ENCODE data around the gene BEND6.
"Not testable (repeated sequence)": the region's sequence is repeated elsewhere in the genome, so short reads cannot be mapped to it uniquely, and the experiment has no call there.

The BEND6 gene

DNA sequence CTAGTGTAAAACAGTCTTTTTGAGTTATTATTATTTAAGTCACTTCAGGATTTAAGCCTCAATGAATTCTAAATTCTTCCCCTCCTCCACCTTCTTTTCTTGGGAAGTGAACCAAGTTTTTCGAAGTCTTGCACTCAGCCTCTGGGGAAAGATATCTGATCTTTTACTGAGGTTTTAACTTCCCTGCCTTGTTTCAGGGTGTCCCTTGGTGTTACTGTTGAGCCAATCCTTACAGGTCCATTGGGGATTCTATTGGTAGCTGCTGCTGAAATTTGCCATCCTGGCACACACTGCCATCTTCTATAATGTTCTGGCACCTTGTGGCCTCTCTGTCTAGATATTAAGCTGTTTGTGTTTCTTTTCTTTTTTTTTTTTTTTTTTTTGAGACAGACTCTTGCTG lies 31.7 kb downstream of the BEND6 start:
- DNase-seq: no peak

DNA sequence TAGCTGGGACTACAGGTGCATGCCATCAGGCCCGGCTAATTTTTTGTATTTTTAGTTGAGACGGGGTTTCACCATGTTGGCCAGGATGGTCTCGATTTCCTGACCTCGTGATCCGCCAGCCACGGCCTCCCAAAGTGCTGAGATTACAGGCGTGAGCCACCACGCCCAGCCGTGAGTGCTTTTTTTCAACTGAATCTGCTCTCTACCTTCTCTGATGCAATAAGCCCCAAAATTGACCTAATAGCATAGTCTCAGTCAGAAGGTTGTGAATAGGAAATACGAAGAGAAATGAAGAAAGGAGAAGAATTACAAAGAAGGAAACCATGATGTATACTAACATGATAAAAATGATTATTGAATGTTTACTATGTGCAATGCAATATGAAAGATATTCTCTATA lies 33.2 kb downstream of the BEND6 start:
- no peak for DNase-seq

DNA sequence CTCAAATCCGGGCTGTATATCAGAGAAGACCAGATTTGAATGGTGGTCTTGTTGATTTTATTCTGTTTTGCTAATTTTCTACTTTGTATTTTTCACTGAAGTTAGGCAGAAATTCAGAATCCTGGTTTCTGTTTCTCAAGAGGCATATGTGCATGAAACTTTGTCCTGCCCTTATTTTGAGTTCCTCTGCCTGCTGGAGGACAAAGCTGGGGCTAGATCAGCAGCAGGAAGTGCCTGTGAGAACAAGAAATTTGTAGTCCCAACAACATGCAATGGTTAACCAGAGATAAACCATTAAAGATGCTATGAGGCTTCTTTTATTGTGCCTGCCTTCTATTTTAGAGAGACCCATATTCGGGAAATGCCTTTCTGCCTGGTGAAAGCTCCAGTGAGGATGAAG lies 37.1 kb downstream of the BEND6 start:
- no peak for DNase-seq

DNA sequence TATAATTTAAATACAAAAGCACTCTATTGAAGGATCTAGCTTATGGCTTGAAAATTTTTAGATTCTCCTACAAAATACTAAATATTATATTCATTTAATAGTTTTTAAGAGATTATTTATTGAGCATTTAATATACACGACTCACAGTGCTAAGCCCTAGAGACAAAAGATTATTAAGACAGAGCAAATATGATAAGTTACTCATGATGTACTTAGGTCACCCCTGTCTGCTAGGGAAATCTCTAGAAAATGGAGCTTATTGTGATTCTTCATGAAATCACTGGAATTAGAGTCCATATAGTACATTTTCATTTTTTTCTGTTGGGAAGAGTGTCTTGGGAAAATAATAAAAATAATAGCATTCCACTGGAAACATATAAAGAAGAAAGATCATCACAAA lies 37.8 kb downstream of the BEND6 start:
- DNase-seq: no peak

DNA sequence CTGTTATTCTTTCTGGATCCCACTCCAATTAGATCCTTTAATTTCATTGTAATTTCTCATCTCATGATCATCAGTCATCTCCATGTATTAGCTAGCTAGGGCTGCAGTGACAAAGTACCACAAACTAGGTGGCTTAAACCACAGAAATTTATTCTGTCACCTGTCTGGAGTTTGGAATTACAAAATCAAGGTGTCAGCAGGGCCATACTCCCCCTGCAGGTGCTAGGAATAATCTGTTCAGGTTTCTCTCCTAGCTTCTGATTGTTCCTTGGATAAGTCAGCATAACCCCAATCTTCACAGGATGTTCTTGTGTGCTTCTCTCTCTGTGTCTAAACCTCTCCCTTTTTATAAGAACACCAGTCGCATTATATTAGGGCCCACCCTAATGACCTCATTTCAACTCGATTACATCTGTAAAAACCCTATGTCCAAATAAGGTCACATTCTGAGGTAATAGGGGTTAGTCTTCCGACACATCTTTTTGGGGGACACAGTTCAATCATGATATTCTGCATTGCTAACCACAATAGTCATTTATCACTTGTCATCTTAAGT lies 40.5 kb downstream of the BEND6 start:
- no peak for DNase-seq

DNA sequence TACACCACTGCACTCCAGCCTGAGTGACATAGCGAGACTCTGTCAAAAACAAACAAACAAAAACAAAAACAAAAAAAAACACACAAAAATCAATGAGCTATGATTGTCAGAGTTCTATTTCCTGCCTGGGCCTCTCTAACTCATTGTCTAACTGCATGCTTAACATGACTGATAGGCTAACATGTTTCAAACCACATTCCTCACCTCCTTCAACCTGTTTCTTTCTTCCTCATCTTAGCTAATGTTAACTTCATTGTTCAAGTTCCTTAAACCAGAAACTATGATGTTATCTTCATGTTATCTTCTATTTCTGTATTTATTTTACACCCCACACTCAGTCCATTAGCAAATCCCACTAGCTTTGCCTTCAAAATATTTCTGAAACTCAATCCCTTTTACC lies 41.5 kb downstream of the BEND6 start:
- DNase-seq: no peak

DNA sequence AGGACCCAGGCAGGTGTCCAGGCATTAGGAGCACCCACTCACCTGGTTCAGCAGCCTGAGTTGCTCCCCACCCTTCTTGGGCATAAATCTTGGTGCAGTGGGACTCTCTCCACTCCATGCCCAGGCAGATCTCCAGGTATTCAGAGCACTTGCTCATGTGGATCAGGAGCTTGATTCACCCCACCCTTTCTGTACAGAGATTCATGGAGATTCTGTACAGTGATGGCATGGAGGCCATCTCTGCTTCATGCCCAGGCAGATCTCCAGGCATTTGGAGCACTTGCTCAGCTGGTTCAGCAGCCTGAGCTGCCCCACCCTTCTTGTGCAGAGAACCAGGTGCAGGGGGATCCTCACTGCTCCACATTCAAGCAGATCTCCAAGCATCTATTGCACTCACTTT lies 44.1 kb downstream of the BEND6 start:
- DNase-seq: no peak

DNA sequence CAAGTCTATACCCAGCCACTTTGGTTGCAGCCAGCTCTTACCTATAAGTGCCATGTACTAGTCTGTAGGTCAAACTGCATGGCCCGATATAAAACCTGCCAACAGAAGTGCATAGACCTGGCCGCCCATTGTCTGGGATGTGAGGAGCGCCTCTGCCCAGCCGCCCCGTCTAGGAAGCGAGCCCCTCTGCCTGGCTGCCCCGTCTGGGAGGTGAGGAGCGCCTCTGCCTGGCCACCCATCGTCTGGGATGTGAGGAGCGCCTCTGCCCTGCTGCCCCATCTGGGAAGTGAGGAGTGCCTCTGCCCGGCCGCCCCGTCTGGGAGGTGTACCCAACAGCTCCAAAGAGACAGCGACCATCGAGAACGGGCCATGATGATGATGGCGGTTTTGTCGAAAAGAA lies 44.8 kb downstream of the BEND6 start:
- not testable (repeated sequence) for DNase-seq

DNA sequence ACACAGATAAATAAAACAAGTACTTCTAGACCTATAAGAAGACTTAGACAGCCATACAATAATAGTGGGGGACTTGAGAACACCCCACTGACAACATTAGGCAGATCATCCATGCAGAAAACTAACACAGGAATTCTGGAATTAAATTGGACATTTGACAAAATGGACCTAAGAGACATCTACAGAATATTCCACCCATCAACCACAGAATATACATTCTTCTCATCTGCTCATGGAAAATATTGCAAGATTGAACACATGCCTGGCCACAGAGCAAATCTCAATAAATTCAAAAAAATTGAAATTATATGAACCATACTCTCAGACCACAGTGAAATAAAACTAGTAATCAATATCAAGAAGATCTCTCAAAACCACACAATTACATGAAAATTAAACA lies 47.3 kb downstream of the BEND6 start:
- DNase-seq: no peak

DNA sequence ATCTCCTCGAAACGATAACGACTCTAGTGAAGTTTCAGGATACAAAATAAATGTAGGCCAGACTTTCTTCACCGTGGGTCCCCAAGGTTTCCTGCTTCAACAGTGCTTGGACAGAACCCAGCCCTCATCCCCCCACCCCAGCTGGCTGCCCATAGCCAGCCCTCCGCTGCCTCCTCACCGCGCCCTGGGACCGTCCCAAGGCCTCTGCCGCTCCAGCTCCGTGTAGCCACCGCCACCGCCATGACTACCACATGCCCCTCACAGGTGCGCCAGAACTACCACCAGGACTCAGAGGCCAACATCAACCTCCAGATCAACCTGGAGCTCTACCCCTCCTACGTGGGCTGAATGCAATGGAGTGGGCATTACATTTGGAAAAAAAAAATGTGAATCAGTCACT lies 49.4 kb downstream of the BEND6 start:
- DNase-seq: no peak

DNA sequence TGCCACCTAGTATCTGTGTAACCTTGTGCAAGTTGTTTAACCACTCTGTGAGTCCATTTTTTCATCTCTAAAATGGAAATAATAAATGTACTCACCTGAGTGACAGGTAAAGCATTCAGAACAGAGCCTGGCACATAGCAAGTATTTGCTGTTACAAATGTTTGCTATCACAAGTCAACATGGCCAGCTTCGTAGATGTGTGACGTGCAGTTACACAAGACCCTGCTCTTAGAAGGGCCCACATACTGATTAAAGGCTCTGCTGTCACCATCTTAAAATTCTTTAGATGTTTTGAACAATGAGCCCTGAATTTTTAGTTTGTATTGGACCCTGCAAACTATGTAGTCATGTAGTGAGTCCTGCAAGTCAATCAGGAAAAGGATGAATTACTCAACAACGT lies 51.2 kb downstream of the BEND6 start:
- no peak for DNase-seq

DNA sequence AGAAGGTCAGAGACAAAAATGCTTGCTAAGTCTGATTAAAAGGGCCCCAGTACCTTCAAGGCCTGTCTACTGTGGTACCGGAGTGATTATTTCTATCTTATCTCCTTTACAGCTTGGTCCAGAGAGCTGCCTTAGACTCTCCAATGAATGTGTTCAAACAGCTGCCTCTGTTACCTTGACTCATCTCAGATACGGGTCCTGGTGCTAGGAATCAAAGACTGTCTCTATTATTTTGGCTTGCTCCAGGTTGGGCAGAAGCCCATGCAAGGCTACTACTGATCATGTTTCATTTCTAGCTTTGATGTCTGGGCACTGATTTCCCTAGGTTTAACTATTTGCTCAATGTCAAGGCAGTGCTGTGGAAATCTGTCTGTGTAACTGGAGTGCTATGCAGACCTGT lies 53.2 kb downstream of the BEND6 start:
- DNase-seq: not testable (repeated sequence)

DNA sequence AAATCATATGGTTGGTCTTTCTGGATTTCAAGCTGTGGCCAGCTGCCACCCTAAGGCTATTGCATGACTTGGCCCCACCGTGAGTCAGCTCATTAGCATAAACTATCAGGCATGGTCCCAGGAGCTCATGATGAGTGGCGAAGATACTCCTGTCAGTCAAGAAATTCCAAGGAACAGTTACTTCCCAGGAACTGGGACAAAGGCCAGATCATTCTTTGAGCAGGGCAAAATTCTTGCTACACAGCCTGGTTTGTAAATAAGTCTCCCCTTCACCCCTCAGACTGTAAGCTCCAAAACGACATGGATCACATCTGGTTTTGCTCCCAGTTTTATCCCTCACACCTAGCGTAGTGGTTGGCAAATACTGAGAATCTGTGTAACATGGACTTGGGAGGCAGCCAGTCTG lies 58.6 kb downstream of the BEND6 start:
- no peak for DNase-seq

DNA sequence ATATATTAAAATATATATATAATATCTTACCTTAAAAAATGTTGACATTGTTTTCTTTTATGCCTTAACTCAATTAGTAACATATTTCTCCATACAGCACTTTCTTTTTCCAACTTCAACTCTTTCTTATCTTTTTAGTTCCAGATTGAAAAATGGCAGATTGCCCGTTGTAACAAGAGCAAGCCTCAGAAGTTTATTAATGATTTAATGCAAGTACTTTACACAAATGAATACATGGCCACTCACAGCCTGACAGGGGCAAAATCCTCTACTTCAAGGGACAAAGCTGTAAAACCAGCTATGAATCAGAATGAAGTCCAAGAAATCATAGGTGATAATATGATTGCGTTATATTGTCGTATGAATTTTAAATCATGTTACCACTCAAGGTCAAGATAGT lies 62.2 kb downstream of the BEND6 start:
- no peak for DNase-seq

DNA sequence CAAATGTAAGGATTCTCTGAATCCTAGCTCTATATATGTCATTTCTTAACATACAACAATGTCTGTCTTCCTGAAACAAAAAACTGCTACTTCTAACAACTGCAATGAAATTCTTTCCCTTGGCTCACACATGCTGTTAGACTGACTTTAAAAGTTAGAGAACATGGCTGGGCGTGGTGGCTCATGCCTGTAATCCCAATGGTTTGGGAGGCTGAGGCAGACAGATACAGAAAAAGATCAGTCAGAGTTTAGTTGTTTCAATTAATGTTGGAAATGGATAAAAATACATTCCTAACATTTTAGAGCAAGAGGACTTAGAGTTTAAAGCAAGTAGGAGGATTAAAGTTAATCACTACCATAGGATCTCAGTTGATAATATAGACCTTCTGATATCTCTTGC lies 62.9 kb downstream of the BEND6 start:
- DNase-seq: no peak

DNA sequence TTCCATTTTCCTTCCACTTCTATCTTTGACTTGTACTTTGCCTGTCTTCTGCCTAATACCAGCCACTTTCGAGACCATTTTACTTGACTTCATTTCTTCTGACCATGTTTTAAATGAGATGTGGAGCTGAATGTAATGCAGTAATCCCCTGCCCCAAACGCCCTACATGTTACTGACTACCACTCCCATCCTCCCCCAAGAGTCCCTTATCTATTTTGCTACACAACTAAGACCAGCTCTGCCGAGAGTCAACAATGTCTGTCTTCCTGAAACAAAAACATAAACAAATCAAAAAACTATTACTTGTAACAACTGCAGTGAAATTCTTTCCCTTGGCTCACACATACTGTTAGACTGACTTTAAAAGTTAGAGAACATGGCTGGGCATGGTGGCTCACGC lies 64.5 kb downstream of the BEND6 start:
- no peak for DNase-seq

DNA sequence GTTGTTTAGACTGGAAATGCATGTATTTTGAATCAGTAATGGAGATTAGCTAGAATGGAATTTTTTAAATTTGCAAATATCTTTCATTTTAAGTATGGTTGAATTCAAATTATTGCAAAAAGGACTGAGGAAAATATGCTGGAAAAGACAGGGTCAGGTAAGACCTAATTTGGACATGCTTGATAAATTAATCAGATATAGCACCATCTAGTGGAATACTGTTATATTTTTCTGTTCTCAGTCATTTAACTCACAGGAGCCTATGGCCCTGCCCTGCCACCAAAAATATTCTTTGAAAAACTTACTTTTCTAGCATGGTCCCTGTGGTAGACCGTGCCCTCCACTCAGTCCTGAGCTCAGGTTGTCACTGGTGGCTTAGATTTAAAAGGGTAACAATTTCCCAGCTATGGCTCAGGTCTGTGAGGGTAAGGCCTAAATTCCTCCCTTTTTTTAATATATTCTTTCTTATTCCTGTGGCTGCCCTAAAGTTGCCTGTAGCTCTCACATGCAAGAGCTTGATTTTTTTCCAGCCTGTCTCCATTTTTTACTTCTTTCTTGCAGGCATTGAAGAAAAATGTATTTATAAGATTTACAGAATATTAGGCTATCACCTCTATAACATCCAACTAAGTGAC lies 66.3 kb downstream of the BEND6 start:
- DNase-seq: peak in 2 of 6 experiments; percentile 14 to 26

DNA sequence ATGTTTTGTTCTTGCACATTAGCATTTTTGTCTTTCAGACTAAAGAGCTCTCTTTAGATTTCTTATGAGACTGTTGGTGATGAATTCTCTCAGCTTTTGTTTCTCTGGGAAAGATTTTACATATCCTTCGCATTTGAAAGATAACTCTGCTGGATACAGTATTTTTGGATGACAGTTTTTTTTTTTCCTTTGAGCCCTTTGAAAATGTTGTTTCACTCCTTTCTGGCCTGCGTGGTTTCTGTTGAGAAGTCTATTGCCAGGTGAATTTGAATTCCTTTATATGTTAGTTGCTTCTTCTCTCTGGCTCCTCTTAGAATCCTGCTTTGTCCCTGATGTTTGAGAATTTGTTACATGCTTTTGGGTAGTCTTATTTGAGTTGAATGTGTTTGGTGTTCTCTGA lies 69.4 kb downstream of the BEND6 start:
- no peak for DNase-seq

DNA sequence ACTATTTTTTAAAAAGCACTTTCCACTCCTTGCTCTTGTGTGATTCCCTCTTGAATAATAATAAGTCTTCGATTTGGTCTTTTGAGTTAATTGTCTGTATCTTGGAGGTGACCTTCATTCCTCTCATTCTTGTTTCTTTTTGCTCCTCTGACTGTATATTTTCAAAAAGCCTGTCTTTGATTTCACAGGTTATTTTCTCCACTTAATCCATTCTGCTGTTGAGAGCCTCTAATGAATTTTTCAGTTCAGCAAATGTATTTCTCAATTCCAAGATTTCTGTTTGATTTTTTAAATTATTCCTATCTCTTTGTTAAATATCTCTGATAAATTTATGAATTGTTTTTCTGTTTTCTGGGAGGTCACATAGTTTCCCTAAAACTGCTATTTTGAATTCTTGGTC lies 69.9 kb downstream of the BEND6 start:
- DNase-seq: no peak

DNA sequence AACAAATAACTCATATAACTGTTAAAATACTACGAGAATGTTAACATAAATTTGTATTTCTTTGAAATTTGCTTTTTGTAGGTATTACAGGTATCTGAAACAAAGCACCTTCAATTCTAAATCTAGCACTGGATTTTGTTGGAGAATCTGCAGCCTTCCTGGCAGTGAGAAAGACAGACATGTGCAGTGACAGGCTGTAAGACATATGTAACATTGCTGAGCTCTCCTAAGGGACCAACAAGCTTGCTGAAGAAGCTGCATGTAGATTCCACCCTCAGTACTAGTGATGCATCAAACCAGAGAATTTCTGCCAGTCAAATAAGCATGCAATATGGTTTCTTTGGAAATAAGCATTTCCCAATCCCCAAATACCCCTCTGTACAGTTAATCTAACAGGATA lies 71.1 kb downstream of the BEND6 start:
- no peak for DNase-seq

DNA sequence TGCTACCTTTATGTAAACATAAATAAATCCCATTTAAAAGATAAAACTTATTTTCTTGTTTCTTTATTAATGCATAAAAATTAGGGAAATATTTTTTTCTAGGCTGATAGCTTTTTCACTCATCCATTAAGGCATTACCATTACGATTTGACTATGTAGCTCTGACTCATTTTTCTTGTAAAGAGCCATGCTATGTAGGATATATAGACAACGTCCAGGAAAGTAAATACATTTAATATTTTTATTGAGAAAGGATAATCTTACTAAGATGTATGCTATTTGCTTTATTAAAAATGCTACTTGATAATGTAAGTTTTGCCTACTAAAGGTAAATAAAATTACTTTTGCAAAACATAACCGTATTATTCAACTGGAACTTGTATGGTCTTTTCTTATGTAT lies 72.4 kb downstream of the BEND6 start:
- no peak for DNase-seq

DNA sequence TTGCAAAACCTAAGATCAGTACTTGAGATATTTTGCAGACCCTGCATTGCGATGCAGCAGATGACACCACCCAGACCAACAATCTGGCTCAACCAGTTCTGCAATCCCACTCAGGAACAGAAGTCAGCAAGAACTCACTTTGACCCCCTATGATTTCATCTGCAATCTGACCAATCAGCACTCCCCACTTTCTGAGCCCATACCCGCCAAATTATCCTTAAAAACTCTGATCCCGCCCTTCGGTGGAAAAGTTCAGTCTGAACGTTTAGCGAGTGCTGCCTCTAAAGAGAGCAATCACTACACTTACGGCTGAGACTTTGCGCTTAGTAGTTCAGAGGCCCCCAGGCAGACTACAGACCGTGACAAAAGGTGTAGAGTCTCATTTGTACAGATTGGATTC lies 74.3 kb downstream of the BEND6 start:
- DNase-seq: no peak

DNA sequence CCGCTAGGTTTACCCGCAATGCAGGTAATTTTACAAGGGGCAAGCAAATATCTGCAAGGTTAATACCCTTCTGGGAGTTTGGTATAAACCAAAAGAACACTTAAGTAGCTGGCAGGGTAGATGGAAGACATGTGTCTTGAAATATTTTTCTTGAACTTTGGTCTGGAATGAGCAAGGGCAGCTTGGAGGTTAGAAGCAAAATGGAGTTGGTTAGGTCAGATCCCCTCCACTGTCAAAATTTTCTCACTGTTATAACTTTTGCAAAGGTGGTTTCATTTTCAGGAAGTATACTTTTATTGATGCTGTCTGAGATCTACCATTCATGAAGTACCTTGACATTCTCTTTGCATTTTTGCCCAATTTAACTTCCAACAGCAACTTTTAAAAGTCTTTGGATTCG lies 78.3 kb downstream of the BEND6 start:
- DNase-seq: no peak

DNA sequence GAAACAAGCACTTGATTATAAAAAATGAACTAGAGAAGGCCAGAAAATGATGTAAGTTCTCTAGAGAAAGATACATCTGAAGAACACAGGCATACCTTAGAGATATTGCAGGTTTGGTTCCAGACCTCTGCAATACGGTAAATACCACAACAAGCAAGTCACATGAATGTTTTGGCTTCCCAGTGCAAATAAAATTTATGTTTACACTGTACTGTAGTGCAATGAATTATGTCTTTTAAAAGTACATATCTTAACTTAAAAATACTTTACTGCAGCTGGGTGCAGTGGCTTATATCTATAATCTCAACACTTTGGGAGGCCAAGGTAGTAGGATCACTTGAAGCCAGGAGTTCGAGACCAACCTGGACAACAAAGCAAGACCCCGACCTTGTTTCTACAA lies 80.6 kb downstream of the BEND6 start:
- DNase-seq: no peak

DNA sequence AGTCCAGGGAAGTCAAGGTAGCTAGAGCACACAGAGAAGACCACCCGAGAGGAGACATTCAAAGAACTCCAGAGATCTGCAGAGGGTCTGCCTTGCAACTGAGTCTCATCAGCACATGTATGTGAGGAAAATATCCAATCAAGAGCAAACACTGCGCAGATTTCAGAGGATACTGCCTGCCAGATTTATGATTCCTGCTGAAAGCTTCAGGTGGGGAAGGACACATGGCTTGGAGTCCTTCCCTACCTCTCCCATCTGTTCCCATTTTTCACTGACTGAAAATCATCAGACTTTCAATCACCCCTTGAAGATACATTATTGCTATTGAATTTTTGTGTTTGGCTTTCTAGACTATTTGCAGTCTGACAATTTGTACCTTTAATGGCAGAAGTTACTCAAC lies 84.0 kb downstream of the BEND6 start:
- DNase-seq: no peak

DNA sequence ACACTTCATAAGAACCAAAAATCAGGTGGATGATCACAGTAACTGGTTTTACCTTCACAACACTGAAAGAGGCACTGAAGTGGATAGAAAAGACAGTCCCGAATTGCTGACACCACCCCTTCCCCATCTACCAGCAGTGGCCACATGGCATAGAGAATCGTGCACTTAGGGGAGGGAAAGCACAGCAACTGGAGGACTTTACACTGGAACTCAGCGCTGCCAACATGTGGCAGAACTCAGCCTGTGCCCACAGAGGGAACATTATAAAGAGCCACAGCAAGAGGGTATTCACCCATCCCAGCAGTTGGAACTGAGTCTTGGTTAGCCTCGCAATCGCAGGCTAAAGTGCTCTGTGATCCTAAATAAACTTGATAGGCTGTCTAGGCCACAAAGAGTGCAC lies 85.1 kb downstream of the BEND6 start:
- no peak for DNase-seq

Data from stimulated activated naive CD4-positive, alpha-beta T cell (primary cell).